ENCODE results near the gene SHC3.

SHC3 gene

DNA sequence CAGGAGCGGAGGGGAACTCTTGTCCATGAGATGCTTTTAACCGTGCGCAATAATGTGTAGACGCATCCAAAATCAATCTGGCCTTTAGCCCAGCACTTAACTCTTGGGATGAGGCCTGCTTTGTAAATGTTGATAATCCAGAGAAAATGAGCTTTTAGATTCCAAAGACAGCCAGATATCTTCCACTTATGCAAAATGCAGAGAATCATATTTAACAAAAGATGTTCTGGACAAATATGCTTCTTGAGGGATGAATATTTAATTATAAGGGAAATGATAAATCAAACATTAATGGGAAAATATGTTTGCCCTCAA lies 181.7 kb downstream of the SHC3 start:
- no peak for FAIRE-seq

DNA sequence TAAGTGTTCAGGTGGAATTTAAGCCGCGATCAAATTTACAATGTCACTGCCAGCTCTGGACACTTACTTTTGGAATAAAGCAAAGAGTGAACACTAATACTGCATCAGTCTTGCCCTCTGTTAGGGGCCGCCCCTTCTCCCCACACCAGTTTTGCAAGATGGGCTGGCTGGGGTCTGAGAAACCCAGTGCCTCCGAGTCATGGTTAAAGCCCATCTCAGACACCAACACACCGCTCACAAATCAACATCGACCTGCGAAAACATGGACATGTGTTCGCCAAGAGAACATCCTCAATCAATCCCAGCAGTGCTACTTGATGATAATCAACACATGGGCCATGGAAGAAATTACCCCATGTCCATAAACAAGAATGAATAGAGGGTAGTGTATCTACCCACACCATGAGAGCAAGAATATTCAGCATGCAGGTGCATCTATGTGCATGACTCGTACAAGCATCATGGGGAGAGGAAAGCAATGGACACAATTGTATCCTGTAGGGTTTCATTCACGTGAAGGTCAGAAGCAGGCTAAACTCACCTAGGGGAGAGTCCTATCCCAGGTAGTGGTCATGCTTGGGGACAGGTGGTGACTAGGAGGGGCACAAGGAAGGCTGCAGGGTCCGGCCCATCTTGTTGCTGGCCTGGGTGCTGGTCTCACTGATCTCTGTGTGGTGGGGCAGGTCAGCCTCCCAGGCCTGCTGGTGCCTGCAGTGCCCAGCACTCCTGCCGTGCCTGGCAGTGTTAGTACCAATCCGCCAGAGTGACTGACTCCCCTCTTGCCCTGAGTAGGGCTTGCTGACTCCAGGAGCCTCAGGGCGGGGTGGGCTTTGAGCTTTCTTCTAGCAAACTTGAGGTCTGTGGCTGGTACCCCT lies 182.3 kb downstream of the SHC3 start:
- no peak for FAIRE-seq

- no peak for FAIRE-seq
Observed at GRCh38 chr9:88995627-88996026, 183.0 kb downstream of the SHC3 start.

DNA sequence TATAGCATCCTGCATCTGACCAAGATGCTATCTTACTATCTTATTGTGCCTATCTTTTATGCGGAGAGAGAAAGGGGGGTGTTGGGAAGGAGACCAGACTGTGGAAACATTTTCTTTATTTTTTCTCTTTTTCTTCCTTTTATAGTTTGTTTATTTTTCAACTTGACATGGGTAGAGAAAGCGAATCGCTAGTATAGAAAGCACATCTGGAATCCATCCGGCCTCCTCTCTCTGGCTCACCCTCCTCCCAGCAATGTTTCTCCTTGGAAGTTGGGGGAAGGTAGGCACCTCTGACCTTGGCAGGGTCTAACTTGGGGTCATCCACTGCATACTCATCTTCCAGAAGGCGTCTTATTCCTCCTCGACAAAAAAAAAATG lies 183.4 kb downstream of the SHC3 start:
- no peak for FAIRE-seq

DNA sequence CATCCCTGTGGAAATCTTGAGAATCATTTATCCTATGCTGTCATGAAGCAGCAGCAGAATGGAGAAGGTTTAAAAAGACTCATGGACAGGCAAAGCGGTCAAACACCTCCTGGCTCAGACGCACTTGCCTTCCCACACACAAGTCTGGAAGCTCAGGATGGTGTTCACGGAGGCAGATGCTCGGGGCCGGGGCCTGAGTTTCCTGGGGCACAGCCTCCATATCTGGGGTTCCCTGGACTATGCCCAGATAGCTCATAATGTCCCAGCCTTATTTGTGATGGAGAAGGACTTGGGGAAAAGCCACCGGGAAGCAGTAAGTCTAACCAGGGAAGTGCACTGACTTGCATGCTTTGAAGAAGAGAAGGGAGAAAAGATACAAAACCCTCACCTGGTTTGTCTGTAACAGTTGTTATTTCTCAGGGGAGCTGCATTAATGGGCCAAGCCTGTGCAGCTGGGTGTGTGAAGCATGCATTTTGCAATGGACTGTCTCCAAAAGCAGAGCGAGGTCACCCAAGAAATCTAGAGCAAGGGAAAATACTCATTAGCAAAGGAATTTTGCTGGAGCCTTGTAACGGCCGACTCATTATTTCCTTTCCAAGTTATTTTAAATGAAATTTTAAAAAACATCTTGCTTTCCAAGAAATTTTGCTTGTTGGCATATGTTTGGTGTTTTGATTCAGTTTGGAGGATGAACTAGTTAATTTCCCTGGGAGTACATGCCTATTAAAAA lies 184.0 kb downstream of the SHC3 start:
- no peak for FAIRE-seq

DNA sequence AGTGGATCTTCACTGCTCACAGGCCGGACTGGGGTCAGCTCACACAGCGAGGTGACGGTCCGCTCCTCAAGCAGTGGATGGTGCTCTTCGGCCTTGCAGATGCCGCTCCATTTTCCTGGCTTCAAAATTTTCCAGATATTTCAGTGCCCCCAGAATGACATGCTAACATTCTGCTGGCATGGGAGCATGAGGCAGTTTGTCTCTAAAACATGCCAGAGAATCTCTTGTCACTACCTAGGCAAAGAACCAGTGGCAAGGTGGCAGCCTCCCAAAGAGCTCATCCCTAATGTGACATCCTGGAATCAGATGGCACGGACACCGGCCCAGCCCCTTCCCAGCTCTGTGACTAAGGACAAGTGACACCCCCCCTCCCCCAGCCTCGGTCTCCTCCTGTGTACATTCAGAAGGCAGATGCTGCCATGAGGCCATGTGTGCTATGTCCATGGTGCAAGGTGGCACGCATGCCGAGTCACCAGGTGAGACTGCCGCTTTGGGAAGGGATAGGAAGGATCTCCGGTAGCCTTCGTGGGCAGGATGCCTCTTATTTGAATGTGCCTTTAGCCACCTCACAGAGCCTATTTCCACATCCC lies 184.7 kb downstream of the SHC3 start:
- no peak for FAIRE-seq

- FAIRE-seq, result no peak
Observed at GRCh38 chr9:88993327-88993726, 185.3 kb downstream of the SHC3 start.

GRCh38 chr9:88992556-88992955 lies 186.1 kb downstream of the SHC3 start:
- no peak for FAIRE-seq

DNA sequence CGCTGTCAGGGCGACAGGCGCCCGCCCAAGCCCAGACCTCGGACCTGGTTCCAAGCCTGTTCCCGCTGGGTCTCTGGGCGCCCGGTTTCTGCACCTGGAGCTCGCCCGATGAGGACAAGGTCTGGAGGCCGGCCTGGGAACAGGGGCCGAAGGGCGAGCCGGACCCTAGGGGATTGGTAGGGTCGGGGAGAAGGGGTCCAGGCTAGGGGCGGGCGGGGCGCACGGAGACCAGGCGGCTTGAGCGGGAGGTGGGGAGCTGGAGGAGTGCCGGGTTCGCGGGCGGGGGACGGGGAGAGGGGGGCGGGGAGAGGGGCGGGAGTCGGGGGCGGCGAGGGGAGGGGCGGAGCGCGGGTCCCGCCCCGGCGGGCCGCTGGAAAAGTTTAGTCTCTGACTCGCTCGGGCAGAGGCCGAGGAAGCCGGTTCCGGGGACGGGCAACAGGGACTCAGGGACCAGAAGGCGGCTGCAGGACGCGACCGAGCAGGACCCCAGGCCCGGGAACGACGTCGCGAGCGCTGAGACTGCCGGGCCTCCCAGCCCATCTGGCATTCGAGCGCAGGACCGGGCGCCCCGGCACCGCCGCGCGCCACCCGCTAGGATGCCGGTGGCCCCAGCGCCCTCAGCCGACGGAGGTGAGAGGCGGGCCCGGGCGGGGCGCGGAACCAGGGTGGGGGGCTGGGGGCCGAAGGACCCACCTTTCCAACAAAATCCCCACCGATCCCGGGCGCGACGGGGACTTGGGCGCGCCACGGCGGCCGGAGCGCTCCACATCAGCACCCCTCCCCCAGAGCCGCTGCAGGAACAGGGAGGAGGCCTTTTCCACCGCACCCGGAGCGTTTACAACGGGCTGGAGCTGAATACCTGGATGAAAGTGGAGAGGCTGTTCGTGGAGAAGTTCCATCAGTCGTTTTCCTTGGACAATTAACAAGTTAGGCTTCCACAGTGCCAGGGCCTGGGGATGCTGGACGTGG lies 187.3 kb downstream of the SHC3 start, which contains the start of gene S1PR3:
Gene S1PR3, plus strand, starts transcription at position 403 of the 969 bp plus-strand sequence. CDS start 9,733 bp downstream, outside the sequence.
- no peak for FAIRE-seq

- FAIRE-seq, result no peak
Observed at GRCh38 chr9:88990729-88991065, 187.9 kb downstream of the SHC3 start.

GRCh38 chr9:88990041-88990728 lies 188.4 kb downstream of the SHC3 start:
- FAIRE-seq, result no peak

GRCh38 chr9:88988796-88989641 lies 189.6 kb downstream of the SHC3 start:
- FAIRE-seq, result no peak

DNA sequence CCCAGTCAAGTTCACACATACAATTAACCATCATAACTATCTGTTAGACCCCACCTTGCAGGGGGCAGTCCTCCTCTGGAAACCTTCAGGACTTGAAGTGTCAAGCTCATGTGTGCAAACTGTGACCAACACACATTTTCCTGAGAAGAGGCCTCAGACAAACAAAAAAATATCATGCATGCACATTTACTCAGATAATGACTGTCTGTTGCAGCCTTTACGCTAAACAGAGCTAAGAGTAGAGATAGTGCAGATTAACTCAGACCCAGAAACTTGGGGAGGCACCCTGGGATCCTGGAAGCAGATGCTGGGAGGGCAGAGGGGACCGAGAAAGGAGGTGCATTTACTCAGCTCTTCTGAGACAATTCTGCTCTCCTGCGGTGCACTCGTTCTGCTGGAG lies 191.0 kb downstream of the SHC3 start:
- FAIRE-seq, result no peak

GRCh38 chr9:88986776-88987175 lies 191.8 kb downstream of the SHC3 start:
- no peak for FAIRE-seq

DNA sequence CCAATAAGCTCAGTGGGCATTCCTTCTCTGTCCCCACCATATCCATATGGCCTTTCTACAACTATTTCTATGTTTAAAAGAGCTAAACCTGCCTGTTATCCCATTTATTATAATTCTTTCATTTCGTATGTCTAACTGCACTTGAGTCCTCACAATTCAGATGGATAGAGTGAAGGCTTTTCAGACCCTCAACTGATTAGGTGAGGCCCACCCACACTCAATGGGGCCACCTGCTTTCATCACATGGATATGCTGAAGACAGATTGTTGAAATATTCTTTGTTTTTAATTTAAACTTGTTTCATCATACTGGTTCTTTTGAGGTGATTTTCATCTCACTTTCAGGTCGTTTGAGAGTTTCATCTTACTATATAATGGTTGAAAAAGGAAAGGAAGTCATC lies 193.0 kb downstream of the SHC3 start:
- no peak for FAIRE-seq

DNA sequence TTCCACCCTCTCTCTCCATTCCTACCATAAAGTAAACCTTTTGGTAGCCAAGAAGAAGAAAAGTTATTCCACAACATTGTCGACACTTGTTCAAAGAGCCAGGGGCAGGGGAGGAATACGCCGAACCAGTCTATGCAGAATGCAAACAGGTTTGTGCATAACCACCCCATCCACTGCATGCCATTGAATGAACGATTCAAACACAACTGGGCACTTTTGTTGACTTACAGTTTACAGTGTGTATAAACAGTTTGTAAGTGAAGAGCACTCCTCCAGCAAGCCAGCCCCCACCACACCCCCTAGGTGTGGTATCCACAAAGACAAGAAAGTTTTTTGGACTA lies 194.1 kb downstream of the SHC3 start:
- no peak for FAIRE-seq

- no peak for FAIRE-seq
Observed at GRCh38 chr9:88983865-88984542, 194.6 kb downstream of the SHC3 start.

DNA sequence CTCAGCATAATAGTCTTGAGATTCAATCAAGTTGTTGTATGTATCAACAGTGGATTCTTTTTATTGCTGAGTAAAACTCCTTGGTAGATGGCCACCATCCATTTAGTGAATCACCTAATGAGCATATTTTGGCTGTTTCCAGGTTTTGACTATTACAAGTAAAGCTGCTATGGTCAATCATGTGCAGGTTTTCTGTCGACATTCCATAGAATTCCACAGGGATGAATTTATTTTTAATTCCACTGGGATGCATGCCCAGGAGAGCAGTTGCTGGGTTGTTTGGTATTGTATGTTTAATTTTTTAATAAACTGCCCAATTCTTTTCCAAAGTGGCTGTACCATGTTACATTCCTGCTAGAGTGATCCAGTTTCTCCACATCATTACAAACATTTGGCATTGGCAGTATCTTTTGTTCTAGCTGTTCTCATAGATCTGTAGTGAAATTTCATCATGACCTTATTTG lies 197.8 kb downstream of the SHC3 start:
- no peak for FAIRE-seq

- FAIRE-seq, result no peak
Observed at GRCh38 chr9:88979791-88980190, 198.8 kb downstream of the SHC3 start.

GRCh38 chr9:88979021-88979420 lies 199.6 kb downstream of the SHC3 start:
- no peak for FAIRE-seq

GRCh38 chr9:88978034-88978433 lies 200.6 kb downstream of the SHC3 start:
- FAIRE-seq, result no peak
